HUDEP-2 (cell line): ENCODE results near the gene CDKN2D.
A peak's percentile ranks its signal among the peaks of the same experiment; 100 is the strongest.
"Not testable (repeated sequence)": the region's sequence is repeated elsewhere in the genome, so short reads cannot be mapped to it uniquely, and the experiment has no call there.

ENCODE experiments used
- DNase-seq, 76 experiments: peaks; one replicate each; lab custom pipeline; 2025; ENCODE audit not compliant: unreplicated experiment in 76 of 76; lab: John Stamatoyannopoulos, UW

Gene CDKN2D

DNA sequence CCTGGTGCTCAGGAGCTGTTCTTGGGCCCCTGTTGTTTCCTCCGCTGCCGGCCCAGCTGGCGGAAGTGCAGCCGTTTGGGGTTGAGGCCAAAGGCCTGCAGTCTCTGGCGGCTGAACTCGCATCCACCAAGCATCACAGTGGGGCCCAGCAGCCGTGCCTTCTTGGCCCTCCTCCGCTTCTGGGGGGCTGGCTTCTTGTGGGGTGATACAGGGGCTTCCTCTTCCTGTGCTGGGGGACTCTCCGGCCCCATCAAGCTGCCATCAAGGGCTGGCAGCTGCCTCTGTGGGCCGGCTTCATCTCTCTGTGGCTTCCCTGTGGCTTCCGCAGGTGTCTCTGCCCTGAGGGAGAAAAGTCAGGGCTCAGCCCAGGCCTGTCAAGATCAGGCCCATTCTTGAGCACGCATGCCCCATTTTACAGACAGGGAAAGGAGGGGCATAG is 14.8 kb downstream of the CDKN2D start:
- DNase-seq, result no peak

GRCh38 chr19:10553087-10553667 is 15.6 kb downstream of the CDKN2D start:
- DNase-seq, result no peak

DNA sequence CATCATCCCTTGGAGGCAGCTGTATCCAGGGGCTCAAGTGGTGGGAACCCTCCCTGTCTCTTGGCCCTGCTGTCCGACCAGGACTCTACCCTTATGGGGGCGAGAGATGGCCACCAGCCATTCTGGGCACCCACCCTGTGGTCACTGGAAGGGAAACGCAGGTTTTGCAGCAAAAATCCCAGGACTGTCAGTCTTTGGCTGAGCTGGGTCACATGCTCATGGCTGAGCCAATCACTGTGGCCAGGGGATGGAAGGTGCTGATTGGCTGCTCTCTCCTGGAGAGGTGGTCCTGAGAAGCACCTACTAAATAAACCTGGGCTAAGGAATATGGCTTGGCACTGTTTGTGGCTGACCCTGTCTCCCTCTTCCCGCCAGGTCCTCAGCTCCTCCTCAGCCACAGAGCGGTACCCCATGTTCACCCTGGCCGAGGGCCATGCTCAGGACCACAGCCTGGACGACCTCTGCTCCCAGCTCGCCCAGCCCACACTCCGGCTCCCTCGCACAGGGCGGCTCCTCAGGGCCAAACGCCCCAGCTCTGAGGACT is 16.2 kb downstream of the CDKN2D start:
- peak in 31 of 76 experiments; percentile 11 to 65 (median 31) for DNase-seq

GRCh38 chr19:10551698-10552301 is 17.0 kb downstream of the CDKN2D start:
- DNase-seq, result peak in 62 of 76 experiments; percentile 22 to 77 (median 52)

DNA sequence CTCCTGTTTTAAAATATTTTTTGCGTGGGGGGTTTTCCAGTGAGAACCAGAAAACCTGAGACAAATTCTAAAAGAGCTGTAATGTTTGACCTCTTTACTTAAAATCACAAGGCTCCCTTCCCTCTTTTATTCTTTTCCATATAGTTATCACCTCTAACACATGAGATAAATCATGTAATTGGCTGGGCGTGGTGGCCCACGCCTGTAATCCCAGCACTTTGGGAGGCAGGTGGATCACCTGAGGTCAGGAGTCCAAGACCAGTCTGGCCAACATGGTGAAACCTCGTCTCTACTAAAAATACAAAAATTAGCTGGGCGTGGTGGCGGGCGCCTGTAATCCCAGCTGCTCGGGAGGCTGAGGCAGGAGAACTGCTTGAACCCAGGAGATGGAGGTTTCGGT is 17.8 kb downstream of the CDKN2D start:
- DNase-seq, result not testable (repeated sequence)

- DNase-seq, result no peak
These were observed 18.4 kb downstream of the CDKN2D start for GRCh38 chr19:10550336-10550735.

DNA sequence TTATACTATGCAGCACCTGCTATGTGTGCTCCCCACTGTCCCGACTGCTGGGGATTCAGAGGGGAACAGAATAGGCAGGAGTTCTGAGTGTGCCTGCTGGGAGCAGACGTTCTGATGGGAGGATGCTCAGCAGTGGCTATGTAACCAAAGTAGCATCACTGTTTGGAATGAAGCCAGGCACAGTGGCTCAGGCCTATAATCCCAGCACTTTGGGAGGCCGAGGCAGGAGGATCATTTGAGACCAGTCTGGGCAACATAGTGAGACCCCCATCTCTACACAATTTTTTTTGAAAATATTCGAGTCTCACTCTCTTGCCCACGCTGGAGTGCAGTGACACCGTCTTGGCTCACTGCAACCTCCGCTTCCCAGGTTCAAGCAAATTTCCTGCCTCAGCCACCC is 19.0 kb downstream of the CDKN2D start:
- DNase-seq, result no peak

- DNase-seq, result no peak
These were observed 20.0 kb downstream of the CDKN2D start for GRCh38 chr19:10548746-10549276.

GRCh38 chr19:10546817-10547216 is 22.0 kb downstream of the CDKN2D start:
- DNase-seq, result no peak

DNA sequence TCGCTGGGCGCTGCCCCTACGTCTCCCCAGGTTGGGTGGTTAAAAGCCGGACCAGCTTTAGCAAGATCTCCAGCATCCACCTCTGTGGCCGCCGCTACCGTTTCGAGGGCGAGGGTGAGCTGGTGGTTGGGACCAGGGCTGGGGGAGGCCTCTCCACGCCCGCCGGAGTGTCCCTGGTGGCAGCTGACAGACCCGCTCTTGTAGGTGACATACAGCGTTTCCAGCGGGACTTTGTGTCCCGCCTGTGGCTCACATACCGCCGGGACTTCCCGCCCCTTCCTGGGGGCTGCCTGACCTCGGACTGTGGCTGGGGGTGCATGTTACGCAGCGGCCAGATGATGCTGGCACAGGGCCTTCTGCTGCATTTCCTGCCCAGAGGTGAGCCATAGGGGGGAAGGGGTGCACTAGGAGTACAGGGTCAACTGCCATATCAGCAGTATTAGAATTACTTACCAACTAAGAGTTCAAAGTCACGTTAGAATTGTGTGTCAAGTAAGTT is 24.0 kb downstream of the CDKN2D start:
- no peak for DNase-seq

GRCh38 chr19:10544242-10544752 is 24.5 kb downstream of the CDKN2D start:
- DNase-seq, result peak in 42 of 76 experiments; percentile 13 to 69 (median 35)

- peak in 75 of 76 experiments; percentile 82 to 100 (median 99) for DNase-seq
These were observed 25.1 kb downstream of the CDKN2D start, which contains the start of gene ATG4D for GRCh38 chr19:10543420-10544241. Gene ATG4D (plus strand): TSS chr19:10543904. CDS start chr19:10544091, 187 bp downstream.

- peak in 2 of 76 experiments; percentile 20 to 55 for DNase-seq
These were observed 25.7 kb downstream of the CDKN2D start for GRCh38 chr19:10543059-10543419.

- not testable (repeated sequence) for DNase-seq
These were observed 29.8 kb downstream of the CDKN2D start for GRCh38 chr19:10539016-10539415.

GRCh38 chr19:10538204-10538983 is 30.4 kb downstream of the CDKN2D start:
- peak in 2 of 76 experiments; percentile 26 to 30 for DNase-seq

GRCh38 chr19:10537668-10538067 is 31.1 kb downstream of the CDKN2D start:
- no peak for DNase-seq

DNA sequence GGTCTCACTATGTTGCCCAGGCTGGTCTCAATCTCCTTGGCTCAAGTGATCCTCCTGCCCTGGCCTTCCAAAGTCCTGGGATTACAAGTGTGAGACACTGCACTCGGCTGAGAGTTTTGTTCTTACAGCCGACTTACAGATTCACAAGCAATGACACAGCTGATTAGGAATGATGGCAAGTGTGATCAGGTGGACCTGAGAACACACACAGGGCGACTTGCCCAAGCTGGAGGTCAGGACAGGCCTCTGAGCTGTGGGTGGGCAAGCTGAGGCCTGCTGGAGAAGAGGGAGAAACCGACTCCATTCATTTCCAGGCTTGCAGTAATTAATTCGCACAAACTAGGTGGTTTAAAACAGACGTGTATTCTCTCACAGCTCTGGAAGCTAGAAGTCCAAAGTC is 33.2 kb downstream of the CDKN2D start:
- DNase-seq, result no peak

DNA sequence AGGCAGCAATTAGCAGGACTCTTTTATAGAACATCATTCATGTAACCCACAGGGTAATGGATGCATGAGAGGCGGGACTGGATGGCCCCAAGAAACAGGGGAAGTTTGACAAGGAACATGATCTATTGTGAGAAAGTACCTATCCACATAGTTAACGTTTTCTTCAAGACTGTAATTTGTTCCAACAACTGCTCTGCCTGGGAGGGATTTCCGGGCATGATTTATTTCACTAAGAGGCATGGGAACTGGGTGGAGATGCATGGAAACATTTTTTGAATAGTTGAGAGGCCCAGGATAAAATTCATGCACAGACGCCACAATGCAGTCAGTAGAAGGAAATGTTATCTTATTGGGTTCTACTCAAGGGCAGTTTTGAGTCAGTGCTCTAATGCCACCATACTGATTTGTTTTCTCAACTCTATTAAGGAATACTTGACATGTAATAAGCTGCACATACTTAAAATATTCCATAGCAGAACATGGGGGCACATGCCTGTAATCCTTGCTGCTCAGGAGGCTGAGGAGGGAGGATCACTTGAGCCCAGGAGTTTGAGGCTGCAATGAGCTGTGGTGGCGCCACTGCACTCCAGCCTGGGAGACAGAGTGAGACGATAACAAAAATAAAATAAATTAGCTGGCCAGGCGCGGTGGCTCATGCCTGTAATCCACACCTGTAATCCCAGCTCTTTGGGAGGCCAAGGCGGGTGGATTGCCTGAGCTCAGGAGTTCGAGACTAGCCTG is 35.0 kb downstream of the CDKN2D start:
- DNase-seq, result no peak

DNA sequence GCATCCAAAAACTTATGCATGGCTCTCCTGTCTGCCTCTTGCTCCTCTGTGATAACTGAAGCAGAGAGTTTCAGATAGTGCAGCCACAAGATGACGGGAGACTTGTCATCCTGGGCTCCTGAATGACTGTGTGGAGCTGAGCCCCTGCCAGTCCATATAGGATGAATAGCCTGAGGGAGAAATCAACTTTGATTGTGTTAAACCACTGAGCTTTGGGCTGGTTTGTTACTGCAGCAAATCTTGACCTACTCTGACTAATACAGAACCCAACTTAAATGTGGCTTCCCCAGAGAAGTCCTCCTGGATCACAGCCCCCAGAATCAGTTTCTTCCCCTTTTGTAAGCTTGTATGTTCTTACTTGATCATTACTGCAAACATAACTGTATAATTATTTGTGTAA is 36.3 kb downstream of the CDKN2D start:
- DNase-seq, result no peak
